ENCODE data around the gene SAXO2.
A peak's percentile ranks its signal among the peaks of the same experiment; 100 is the strongest.
"Not testable (repeated sequence)": the region's sequence is repeated elsewhere in the genome, so short reads cannot be mapped to it uniquely, and the experiment has no call there.

SAXO2 gene

GRCh38 chr15:82262422-82263026 lies at the start of gene SAXO2, which contains the start of gene EFL1:
Gene SAXO2, plus strand, starts transcription at chr15:82262818. Its CDS starts 62 bp downstream, at chr15:82262880.
Gene EFL1, minus strand, starts transcription at chr15:82262734. Its CDS starts 956 bp downstream, at chr15:82261778.
- FAIRE-seq: no peak

GRCh38 chr15:82216092-82216491 lies 46.5 kb upstream of the SAXO2 start:
- peak; percentile 72 for FAIRE-seq

- FAIRE-seq: not testable (repeated sequence)
Measured at GRCh38 chr15:82221535-82221934, 41.1 kb upstream of the SAXO2 start.

- no peak for FAIRE-seq
Measured at GRCh38 chr15:82228750-82229149, 33.9 kb upstream of the SAXO2 start.

- FAIRE-seq: no peak
Measured at GRCh38 chr15:82231233-82231632, 31.4 kb upstream of the SAXO2 start.

GRCh38 chr15:82231842-82232241 lies 30.8 kb upstream of the SAXO2 start:
- FAIRE-seq: no peak

GRCh38 chr15:82237944-82238534 lies 24.6 kb upstream of the SAXO2 start:
- not testable (repeated sequence) for FAIRE-seq

- no peak for FAIRE-seq
Measured at GRCh38 chr15:82239685-82240391, 22.8 kb upstream of the SAXO2 start.

GRCh38 chr15:82241836-82242499 lies 20.6 kb upstream of the SAXO2 start:
- peak; percentile 41 for FAIRE-seq

- FAIRE-seq: not testable (repeated sequence)
Measured at GRCh38 chr15:82243644-82244043, 19.0 kb upstream of the SAXO2 start.

- FAIRE-seq: not testable (repeated sequence)
Measured at GRCh38 chr15:82245956-82246355, 16.7 kb upstream of the SAXO2 start.

GRCh38 chr15:82248261-82248660 lies 14.4 kb upstream of the SAXO2 start:
- not testable (repeated sequence) for FAIRE-seq

- not testable (repeated sequence) for FAIRE-seq
Measured at GRCh38 chr15:82261566-82262421, 824 bp upstream of the SAXO2 start.

- FAIRE-seq: no peak
Measured at GRCh38 chr15:82263350-82263749, 732 bp downstream of the SAXO2 start.

- FAIRE-seq: not testable (repeated sequence)
Measured at GRCh38 chr15:82267137-82267536, 4.5 kb downstream of the SAXO2 start.

- FAIRE-seq: not testable (repeated sequence)
Measured at GRCh38 chr15:82268454-82268853, 5.8 kb downstream of the SAXO2 start.

- no peak for FAIRE-seq
Measured at GRCh38 chr15:82272154-82272553, 9.5 kb downstream of the SAXO2 start.

GRCh38 chr15:82275410-82275809 lies 12.8 kb downstream of the SAXO2 start:
- no peak for FAIRE-seq

- peak; percentile 33 for FAIRE-seq
Measured at GRCh38 chr15:82281276-82281675, 18.7 kb downstream of the SAXO2 start.

GRCh38 chr15:82282386-82282785 lies 19.8 kb downstream of the SAXO2 start:
- FAIRE-seq: not testable (repeated sequence)

GRCh38 chr15:82284381-82284780 lies 21.8 kb downstream of the SAXO2 start:
- not testable (repeated sequence) for FAIRE-seq

- not testable (repeated sequence) for FAIRE-seq
Measured at GRCh38 chr15:82286475-82286874, 23.9 kb downstream of the SAXO2 start.

Data from colon (tissue), 2 donors.